C4-2B (cell line): ENCODE data around the gene TMC5.

Experiments
- H3K27ac ChIP-seq: fragments of 450-650 bp; 2 replicates; pipeline ENCODE4 v1.5.1; 2017
- CTCF ChIP-seq: fragments of 450-650 bp; conservative IDR thresholded peaks from 2 replicates; pipeline ENCODE4 v1.5.1; 2017; ENCODE audit warnings: mild to moderate bottlenecking
- ZFX ChIP-seq: fragments of 450-650 bp; IDR thresholded peaks from 2 replicates; pipeline ENCODE4 v1.6.1; 2017

The TMC5 gene

GRCh38 chr16:19432429-19432828 lies 14.7 kb downstream of the TMC5 start:
- no peak for TF ChIP-seq CTCF
- no peak for TF ChIP-seq ZFX

GRCh38 chr16:19434584-19434983 lies 16.9 kb downstream of the TMC5 start:
- TF ChIP-seq CTCF (no peak), ZFX (no peak)
- H3K27ac ChIP-seq, result no peak overlapping the region

More at GRCh38 chr16:19432429-19432828, 14.7 kb downstream of the TMC5 start:
- no peak overlapping the region for H3K27ac ChIP-seq

GRCh38 chr16:19436540-19436939 lies 18.9 kb downstream of the TMC5 start:
- no peak overlapping the region for H3K27ac ChIP-seq
- TF ChIP-seq CTCF, result no peak
- no peak for TF ChIP-seq ZFX

GRCh38 chr16:19437280-19437679 lies 19.6 kb downstream of the TMC5 start:
- H3K27ac ChIP-seq, result no peak overlapping the region
- TF ChIP-seq CTCF (no peak), ZFX (no peak)

- TF ChIP-seq CTCF (no peak), ZFX (no peak)
- no peak overlapping the region for H3K27ac ChIP-seq
Measured at GRCh38 chr16:19438739-19439138, 21.1 kb downstream of the TMC5 start.

- H3K27ac ChIP-seq, result no peak overlapping the region
- TF ChIP-seq CTCF, result no peak
- no peak for TF ChIP-seq ZFX
Measured at GRCh38 chr16:19439483-19439882, 21.8 kb downstream of the TMC5 start.

- no peak overlapping the region for H3K27ac ChIP-seq
- TF ChIP-seq CTCF (no peak), ZFX (no peak)
Measured at GRCh38 chr16:19443659-19444058, 26.0 kb downstream of the TMC5 start.
